HepG2 (cell line): ENCODE measurements around the gene TRAPPC12. TPM values are rescaled to one million over a fixed set of nuclear protein-coding genes. Genes with fewer than 3 reads are reported as not detected.

Experiments used
- CBFB ChIP-seq: sonication (generic); formaldehyde crosslinking; IDR thresholded peaks from 2 replicates; pipeline ENCODE4 v1.4.0; 2020; ENCODE audit warnings: missing genetic modification reagents
- CHD4 ChIP-seq: fragments of 200-600 bp; sonication (generic); IDR thresholded peaks from 2 replicates; pipeline ENCODE4 v1.7.0; 2017; ENCODE audit warnings: mild to moderate bottlenecking, low read length, borderline replicate concordance
- ETV6 ChIP-seq: sonication (generic); formaldehyde crosslinking; conservative IDR thresholded peaks from 2 replicates; pipeline ENCODE4 v1.4.0; 2020; ENCODE audit warnings: missing genetic modification reagents
- FOSL1 ChIP-seq: sonication (generic); formaldehyde crosslinking; IDR thresholded peaks from 2 replicates; pipeline ENCODE4 v1.9.0; 2021; ENCODE audit warnings: missing genetic modification reagents, borderline replicate concordance
- HIVEP1 ChIP-seq: sonication (generic); formaldehyde crosslinking; IDR thresholded peaks from 2 replicates; pipeline ENCODE4 v1.4.0; 2020; ENCODE audit warnings: mild to moderate bottlenecking, missing genetic modification reagents
- NONO ChIP-seq, 2 experiments: fragments of 450-650 bp in 1 of 2; sonication (generic) in 1 of 2; formaldehyde crosslinking in 1 of 2; IDR thresholded peaks in 1 of 2; conservative IDR thresholded peaks in 1 of 2; 2 replicates each; pipeline versions ENCODE4 v1.6.1 to v1.8.0; 2017 to 2022; ENCODE audit warnings: mild to moderate bottlenecking in 1 of 2, missing genetic modification reagents in 1 of 2, moderate library complexity in 1 of 2
- NR2C2 ChIP-seq: sonication (generic); formaldehyde crosslinking; IDR thresholded peaks from 2 replicates; pipeline ENCODE4 v1.4.0; 2020; ENCODE audit warnings: missing genetic modification reagents, mild to moderate bottlenecking, moderate library complexity, borderline replicate concordance
- PAF1 ChIP-seq: IDR thresholded peaks from 2 replicates; pipeline ENCODE4 v1.6.1; 2016; ENCODE audit warnings: missing genetic modification reagents, missing compliant biosample characterization
- TAF15 ChIP-seq: fragments of 200-400 bp; formaldehyde crosslinking; IDR thresholded peaks from one replicate; pipeline ENCODE4 v1.6.1; 2018; ENCODE audit warnings: mild to moderate bottlenecking, low read depth, low read length; ENCODE audit not compliant: poor library complexity, severe bottlenecking
- ZMAT3 ChIP-seq: sonication (generic); formaldehyde crosslinking; conservative IDR thresholded peaks from 2 replicates; pipeline ENCODE4 v1.7.0; 2021; ENCODE audit warnings: missing genetic modification reagents
- ZNF275 ChIP-seq: sonication (generic); formaldehyde crosslinking; IDR thresholded peaks from 2 replicates; pipeline ENCODE4 v1.8.0; 2022; ENCODE audit warnings: missing genetic modification reagents, mild to moderate bottlenecking, inconsistent platforms, borderline replicate concordance
- ZNF318 ChIP-seq: sonication (generic); formaldehyde crosslinking; IDR thresholded peaks from 2 replicates; pipeline ENCODE4 v1.4.0; 2020; ENCODE audit warnings: mild to moderate bottlenecking, missing genetic modification reagents
- ZNF616 ChIP-seq: sonication (generic); formaldehyde crosslinking; IDR thresholded peaks from 2 replicates; pipeline ENCODE4 v1.5.0; 2020; ENCODE audit warnings: low read depth, mild to moderate bottlenecking, missing genetic modification reagents
- ZNF660 ChIP-seq: sonication (generic); formaldehyde crosslinking; IDR thresholded peaks from 2 replicates; pipeline ENCODE4 v1.5.1; 2020; ENCODE audit warnings: mild to moderate bottlenecking, low read depth, missing genetic modification reagents, borderline replicate concordance
- ZNF7 ChIP-seq: IDR thresholded peaks from 2 replicates; pipeline ENCODE4 v1.6.1; 2016; ENCODE audit warnings: missing biosample characterization, missing genetic modification reagents
- ZNF780A ChIP-seq: sonication (generic); formaldehyde crosslinking; IDR thresholded peaks from 2 replicates; pipeline ENCODE4 v1.8.0; 2022; ENCODE audit warnings: mild to moderate bottlenecking, missing genetic modification reagents, moderate library complexity
- ZNF792 ChIP-seq: IDR thresholded peaks from 2 replicates; pipeline ENCODE4 v1.6.1; 2016
- polyA plus RNA-seq, 8 experiments: library from polyadenylated mRNA; depleted of rRNA in 3 of 8; stranded (reverse) in 7 of 8; unstranded in 1 of 8; fragments of >200 nt; fragmentation: Illumina TruSeq in 4 of 8; extraction: Trizol in 4 of 8; gene quantifications; 2 replicates each; pipeline versions ENCODE4 v1.2.1 to v1.2.3, GENCODE V29; 2011 to 2016; ENCODE audit warnings: low read depth in 4 of 8, missing spikeins in 1 of 8, mixed read lengths in 1 of 8; ENCODE audit not compliant: insufficient read depth in 1 of 8
- total RNA-seq, 5 experiments: library from RNA; depleted of rRNA; stranded (reverse); fragments of >200 nt; fragmentation: Illumina TruSeq; extraction: Trizol; gene quantifications; 2 replicates each; pipeline ENCODE4 v1.2.3, GENCODE V29; 2016; ENCODE audit warnings: low read depth in 1 of 5
- TF ChIP-seq, protein P1 (sequence below): sonication (generic); formaldehyde crosslinking; IDR thresholded peaks from 2 replicates; pipeline ENCODE4 v1.5.0; 2020; ENCODE audit warnings: missing genetic modification reagents

The TRAPPC12 gene
- total and polyA plus RNA-seq, 2 of the 13 experiments (the other 11 are each of a cell fraction or from before 2014, with no cell fraction given), result 46.4 to 97.7 TPM

- peak; percentile 99 for TF ChIP-seq NR2C2 (CRISPR knock-in tag)
- TF ChIP-seq ZNF792, result peak; percentile 83; the same call in 1 of the 2 replicates
- TF ChIP-seq ETV6 (CRISPR knock-in tag), result peak; percentile 89; the same call in 1 of the 2 replicates
- peak; percentile 84 for TF ChIP-seq CBFB
- TF ChIP-seq ZNF318 (CRISPR knock-in tag), result peak; percentile 99
- peak; percentile 98 for TF ChIP-seq FOSL1 (CRISPR knock-in tag)
- TF ChIP-seq ZMAT3 (CRISPR knock-in tag), result peak; percentile 71; the same call in 1 of the 2 replicates
- TF ChIP-seq ZNF616, result no peak; the same call in 1 of the 2 replicates
- no peak for TF ChIP-seq CHD4
- TF ChIP-seq ZNF7 (CRISPR knock-in tag), result 0 out of 2 replicates have a peak, but pooled peaks have one; percentile 18
- TF ChIP-seq, protein P1, sequence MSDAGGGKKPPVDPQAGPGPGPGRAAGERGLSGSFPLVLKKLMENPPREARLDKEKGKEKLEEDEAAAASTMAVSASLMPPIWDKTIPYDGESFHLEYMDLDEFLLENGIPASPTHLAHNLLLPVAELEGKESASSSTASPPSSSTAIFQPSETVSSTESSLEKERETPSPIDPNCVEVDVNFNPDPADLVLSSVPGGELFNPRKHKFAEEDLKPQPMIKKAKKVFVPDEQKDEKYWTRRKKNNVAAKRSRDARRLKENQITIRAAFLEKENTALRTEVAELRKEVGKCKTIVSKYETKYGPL (CRISPR knock-in tag), result peak; percentile 35; the same call in 1 of the 2 replicates
- peak; percentile 97 for TF ChIP-seq HIVEP1 (CRISPR knock-in tag)
- peak; percentile 98 for TF ChIP-seq ZNF275
- TF ChIP-seq NONO (IDR thresholded peaks at IDR 0.05), result no peak
- peak; percentile 97 for TF ChIP-seq NONO (CRISPR knock-in tag; conservative IDR thresholded peaks at IDR 0.05)
- peak; percentile 85; the same call in 1 of the 2 replicates for TF ChIP-seq ZNF660 (CRISPR knock-in tag)
- TF ChIP-seq PAF1 (CRISPR knock-in tag), result 0 out of 2 replicates have a peak, but pooled peaks have one; percentile 62
- no peak; the same call in none of the 2 replicates for TF ChIP-seq ZNF780A
- TF ChIP-seq TAF15, result peak; percentile 96
These were observed at the start of gene TRAPPC12 (continued) for GRCh38 chr2:3379647-3380534.
